Measurements from ENCODE around the gene AQP12A. TPM values are rescaled to one million over a fixed set of nuclear protein-coding genes. Genes with fewer than 3 reads are reported as not detected.
A peak's percentile ranks its signal among the peaks of the same experiment; 100 is the strongest.
"Not testable (repeated sequence)": the region's sequence is repeated elsewhere in the genome, so short reads cannot be mapped to it uniquely, and the experiment has no call there.

Gene AQP12A
- polyA plus RNA-seq, 4 donors = 0.57 to 1.5 (median 0.93) TPM; not detected in 1

DNA sequence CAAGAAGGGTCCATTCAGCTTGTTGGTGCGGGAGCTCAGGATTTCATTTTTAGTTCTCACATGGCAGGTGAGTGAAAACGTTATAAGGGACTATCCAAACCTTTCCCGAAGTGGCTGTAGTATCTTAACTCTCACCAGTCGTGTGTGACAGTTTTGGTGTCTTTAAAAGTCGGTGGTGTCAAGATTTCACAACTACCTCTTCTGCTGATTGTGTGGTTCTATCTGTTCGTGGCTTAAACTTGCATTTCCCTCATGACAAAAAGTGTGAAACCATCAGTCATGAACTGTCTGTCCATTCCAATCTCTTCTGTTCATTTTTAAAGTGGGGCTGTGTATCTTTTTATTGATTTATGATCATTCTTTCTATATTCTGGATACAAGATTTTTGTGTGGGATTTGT, 5.2 kb upstream of the AQP12A start:
- DNase-seq (ENCODE audit: low read depth in 4 of 4, low spot score in 2 of 4) = no peak

- peak in 2 of 4 donors; percentile 15 to 52 for DNase-seq (ENCODE audit: low read depth in 4 of 4, low spot score in 2 of 4)
These were observed 4.5 kb upstream of the AQP12A start for GRCh38 chr2:240687045-240687740.

DNA sequence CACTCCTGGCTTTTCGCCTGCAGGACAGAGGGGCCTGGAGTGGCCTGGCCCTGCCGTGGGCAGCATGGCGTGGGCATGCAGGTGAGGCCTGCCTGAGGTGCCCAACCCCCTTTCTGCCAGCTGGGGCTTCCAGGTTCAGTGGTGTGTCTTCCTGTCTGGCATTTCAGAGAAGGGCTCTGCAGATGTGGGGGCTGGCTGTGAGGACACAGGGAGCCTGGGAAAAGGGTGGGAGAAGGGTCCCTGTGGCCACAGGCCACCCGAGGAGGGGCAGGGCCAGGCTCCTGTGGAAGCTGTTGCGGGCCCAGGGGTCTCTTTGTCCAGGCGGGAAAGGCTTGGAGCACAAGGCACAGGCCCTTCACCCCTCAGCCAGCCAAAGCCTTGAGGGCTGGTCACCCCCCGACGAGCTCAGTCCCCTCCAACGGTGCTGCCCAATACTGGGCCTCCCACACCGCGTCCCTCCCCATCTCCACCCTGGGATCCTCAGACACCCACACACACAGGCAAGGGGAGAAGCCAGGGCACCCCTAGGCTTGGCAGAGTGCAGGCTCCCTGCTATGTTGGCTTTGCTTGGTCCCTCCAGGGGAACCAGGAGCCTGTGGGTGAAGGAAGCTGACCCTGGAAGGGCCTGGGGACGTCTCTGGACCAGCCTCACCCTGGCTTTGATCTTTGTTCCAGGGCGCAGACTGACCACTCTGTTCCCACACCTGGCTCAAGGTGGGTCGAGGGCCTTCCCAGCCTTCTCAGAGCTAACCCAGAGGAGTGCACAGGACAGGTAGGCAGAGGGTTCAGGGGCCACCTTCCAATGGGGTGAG, 3.7 kb upstream of the AQP12A start:
- DNase-seq (ENCODE audit: low read depth in 4 of 4, low spot score in 2 of 4) = no peak

DNA sequence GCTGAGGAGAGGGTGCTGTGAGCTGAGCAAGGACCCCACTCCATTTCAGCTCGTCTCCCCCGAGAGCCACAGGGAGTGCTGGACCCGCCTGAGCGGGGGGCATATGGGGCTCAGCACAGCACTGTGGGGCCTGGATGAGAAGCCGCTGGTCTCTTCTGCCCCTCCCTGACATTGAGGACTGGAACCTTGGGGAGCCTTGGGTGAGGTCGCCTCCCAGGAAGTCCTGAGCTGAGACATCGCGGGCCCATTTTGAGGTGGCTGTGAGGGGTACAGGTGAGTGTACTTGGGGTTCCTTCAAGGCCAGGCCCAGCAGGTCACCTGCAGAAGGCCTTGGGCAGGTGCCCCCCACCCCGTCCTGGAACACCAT, 3.1 kb upstream of the AQP12A start:
- no peak for DNase-seq (ENCODE audit: low read depth in 4 of 4, low spot score in 2 of 4)

GRCh38 chr2:240689975-240690374, 1.7 kb upstream of the AQP12A start:
- no peak for DNase-seq (ENCODE audit: low read depth in 4 of 4, low spot score in 2 of 4)

DNA sequence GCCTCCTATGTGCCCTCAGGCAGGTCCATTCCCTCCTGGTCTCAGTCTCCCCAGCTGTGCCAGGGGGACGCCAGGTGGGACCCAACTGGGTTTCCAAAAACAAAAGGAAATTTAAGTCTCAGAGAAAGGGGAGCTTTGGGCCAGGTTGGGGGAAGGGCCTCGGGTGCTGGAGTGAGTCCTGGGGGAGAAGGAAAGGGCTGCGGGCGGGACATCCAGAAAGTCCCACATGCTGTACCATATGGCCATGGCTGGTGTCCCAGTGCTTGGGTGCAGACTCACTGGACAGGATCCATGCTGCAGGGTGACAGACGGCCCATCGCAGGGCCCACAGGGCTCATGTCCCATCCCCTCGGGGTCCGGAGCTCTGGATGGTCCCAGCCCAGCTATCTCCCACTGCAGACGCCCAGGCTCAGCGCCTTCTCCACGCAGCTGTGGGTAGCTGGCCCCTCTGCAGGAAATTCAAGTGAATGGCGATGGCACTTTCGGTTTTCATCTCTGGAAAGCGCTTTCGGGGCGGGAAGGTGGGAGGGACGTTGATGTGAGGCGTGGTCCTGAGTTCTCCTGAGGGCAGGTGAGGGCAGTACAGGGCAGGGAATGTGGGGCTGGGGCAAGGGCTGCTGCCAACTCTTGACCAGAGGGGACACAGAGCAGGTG, 1.1 kb upstream of the AQP12A start:
- not testable (repeated sequence) for DNase-seq (ENCODE audit: low read depth in 4 of 4, low spot score in 2 of 4)

DNA sequence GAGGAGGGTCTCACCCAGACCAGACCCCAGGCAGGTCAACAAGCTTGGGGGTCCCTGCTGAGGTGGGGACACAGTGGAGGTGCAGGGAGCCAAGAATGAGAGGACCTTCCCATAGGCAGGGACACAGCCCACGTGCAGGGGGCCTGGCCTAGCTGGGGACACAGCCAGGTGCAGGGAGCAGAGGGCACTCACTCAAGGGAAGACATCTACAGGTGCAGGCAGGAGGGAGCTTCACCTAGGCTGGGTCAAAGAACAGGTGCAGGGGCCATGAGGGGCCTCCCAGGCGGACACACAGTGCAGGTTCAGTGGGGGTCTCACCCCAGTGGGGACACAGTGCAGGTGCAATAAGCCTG, 615 bp upstream of the AQP12A start:
- DNase-seq (ENCODE audit: low read depth in 4 of 4, low spot score in 2 of 4) = not testable (repeated sequence)

DNA sequence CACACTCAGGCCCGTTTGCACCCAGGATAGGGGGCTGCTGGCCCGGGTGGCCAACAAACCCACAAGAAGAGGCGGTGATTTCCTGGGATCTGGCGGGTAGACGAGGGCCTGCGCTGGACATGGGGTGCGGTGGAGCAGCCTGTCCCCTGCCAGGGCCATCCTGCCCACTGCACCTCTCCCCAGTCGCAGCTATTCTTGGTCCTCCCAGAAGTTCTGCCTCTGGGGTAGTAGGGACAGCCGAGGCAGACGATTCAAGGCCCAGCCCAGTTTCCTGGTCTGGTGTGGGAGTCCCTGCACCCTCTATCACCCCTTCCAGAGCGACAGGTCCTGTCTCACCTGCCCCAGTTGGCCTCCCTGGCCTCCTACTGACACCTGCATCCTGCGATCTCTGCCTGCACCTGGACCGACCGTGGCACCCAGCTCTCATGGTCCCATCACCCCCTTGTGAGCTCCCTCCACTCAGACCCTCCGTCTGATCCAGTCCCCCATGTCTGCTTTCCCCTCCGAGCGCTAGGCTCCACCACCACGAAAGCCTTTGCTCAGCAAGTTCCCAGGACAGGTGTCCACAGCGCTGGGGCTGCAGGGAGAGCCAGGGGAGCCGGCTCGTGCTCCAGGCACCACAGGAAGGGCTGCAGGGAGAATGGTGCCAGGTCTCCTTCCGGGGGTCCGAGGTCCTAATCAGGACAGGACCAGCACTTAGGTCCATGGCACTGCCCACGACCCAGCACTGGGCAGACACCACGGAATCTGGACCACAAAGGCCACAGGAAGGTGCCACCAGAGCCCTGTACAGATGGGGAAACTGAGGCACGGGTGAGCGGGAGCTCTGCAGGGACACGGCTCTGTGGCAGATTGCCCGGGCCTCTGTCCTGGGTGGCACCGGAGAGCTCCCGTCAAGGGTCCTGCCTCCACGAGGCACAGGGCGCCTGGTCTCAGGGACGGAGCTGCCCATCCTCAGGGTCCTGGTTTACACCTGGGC, 1.2 kb downstream of the AQP12A start:
- not testable (repeated sequence) for DNase-seq (ENCODE audit: low read depth in 4 of 4, low spot score in 2 of 4)

DNA sequence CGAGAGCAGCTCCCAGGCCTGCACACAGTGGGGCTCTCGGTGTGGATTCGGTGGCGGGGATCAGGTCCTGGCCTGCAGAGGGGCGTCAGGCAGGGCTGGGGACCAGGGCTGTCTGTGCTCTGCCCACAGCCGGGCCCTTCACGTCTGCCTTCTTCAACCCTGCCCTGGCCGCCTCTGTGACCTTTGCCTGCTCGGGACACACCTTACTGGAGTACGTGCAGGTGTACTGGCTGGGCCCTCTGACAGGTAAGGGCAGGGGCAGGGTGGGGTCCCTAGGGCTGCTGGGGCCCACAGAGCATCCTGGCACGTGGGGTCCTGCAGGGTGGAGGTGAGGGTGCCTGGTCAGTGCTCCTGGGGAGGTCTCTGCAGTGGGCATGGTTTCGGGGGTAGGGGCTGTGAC, 2.6 kb downstream of the AQP12A start:
- not testable (repeated sequence) for DNase-seq (ENCODE audit: low read depth in 4 of 4, low spot score in 2 of 4)

DNA sequence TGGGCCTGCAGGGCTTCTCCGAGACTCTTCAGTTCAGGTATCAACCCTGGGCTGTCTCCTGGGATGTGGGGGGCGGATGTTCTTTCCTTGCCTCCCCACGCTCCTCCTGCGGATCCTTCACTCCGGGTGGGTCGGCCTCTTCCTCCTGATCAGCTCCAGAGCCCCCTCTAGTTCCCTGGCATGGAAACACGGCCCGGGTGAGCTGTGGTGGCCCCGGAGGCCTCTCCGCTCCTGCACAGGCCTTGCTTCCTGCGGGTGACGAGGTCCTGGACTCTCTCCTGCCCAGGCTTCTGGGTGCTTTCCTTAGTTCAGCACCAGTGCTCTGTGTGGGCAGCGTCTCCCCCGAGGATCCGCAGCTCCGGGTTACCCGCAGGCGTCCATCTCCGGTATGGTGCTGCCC, 3.9 kb downstream of the AQP12A start:
- not testable (repeated sequence) for DNase-seq (ENCODE audit: low read depth in 4 of 4, low spot score in 2 of 4)

- DNase-seq (ENCODE audit: low read depth in 4 of 4, low spot score in 2 of 4) = not testable (repeated sequence)
These were observed 4.8 kb downstream of the AQP12A start for GRCh38 chr2:240696469-240696868.

DNA sequence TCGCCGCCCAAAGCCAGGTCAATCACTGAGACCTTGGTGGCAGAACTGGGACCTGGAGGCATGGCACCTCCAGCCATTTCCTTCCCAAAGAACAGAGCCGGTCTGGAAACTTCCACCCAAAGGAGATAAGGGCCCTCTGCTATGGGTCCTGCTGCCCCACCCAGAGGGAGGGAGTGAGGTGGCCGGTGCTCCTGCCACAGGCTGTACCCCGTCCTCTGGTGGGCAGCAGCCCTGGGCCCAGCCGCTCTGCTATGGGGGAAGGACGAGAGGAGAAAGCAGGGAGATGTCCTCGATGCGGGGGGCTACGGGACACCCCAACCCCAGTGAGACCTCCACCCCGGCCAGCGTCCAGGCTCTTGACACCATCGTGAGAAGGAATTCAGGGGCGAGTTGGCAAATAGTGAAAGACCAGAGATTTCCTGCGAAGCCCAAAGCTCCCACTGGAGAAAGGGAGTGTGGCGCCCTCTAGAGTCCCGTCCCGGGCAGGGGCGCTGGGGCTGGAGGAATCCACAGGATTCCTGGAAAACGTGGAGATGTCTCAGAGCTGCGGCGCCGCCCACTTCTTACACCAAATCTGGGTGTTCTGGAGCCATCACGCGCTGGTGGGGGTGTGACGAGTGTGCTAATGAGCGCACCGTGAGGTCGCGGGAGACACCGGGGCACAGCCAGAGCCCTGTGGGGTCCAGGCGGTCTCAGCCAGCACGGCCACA, 7.3 kb downstream of the AQP12A start:
- DNase-seq (ENCODE audit: low read depth in 4 of 4, low spot score in 2 of 4) = not testable (repeated sequence)

- DNase-seq (ENCODE audit: low read depth in 4 of 4, low spot score in 2 of 4) = not testable (repeated sequence)
These were observed 8.2 kb downstream of the AQP12A start for GRCh38 chr2:240699835-240700234.

GRCh38 chr2:240700616-240701015, 8.9 kb downstream of the AQP12A start:
- not testable (repeated sequence) for DNase-seq (ENCODE audit: low read depth in 4 of 4, low spot score in 2 of 4)

DNA sequence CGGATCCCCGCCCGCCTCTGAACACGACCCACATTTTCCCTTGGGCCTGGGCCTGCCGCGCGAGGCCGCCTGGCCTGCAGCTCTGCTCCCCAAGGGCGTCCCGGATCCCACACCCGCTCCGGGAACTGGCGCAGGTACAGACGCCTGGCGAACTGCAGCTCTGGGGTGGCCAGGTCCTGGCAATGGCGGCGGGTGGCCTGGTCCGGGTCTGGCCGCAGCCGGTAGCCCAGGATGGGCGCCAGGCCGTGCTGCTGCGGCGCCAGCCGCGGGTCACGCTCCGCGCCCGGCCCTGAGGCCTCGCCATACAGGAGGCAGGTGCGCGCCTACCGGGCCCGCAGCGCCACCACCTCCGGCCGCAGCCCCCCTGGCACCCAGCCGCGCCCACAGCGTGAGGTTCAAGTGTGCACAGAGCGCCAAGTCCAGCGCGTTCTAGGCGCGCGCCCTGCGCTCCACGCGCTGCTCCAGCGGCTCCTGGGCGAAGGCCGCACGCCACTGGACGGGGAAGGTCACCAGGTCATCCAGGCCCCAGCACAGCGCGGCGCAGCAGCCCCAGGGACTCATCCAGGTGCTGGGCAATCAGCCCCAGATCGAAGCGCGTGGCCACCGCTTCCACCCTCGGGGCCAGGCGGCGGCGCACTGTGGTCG, 9.5 kb downstream of the AQP12A start:
- no peak for DNase-seq (ENCODE audit: low read depth in 4 of 4, low spot score in 2 of 4)

DNA sequence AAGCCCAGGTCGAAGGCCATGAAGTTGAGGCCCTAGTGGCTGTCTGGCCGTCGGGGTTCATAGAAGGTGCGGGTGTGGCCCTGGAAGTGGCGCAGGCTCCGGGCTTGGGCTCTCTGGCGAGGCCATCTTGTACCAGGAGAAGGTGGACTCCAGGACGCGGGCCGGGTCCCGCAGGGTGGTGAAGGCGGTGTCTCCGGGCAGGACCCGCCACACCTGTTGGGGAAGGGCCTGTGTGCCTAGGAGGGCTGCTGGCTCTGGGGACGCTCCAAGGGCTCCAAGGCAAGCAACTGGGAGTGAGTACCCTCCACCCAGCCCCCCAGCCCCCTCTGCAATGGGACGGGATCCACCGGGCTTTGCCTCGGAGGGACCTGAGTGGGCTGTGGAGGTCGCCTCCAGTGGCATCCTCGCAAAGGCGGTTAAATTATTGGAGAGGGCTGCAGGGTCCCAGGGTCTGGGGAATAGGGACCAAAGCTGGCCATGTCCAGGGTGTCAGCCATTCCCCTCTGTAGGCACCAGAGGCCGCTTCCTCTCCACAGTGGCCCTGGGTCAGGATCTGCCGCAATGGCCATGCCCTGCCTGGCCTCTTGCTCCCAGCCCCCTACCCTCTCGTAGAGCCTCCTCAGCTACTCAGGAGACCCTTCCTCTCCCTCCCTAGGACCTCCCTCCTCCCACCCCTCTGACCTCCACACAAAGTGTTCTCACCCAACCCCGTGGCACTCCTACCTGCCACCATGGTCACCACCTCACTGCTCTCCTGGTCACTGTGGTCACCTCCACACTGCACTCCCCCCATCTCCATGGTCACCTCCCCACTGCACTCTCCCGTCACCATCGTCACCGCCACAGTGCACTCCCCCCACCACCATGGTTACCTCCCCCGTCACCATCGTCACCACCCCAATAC, 10.3 kb downstream of the AQP12A start:
- no peak for DNase-seq (ENCODE audit: low read depth in 4 of 4, low spot score in 2 of 4)

GRCh38 chr2:240702640-240703011, 11.0 kb downstream of the AQP12A start:
- no peak for DNase-seq (ENCODE audit: low read depth in 4 of 4, low spot score in 2 of 4)

Measured in left renal cortex interstitium (tissue), 4 donors.